ENCODE data around the gene YRDC. TPM values are rescaled to one million over a fixed set of nuclear protein-coding genes. Genes with fewer than 3 reads are reported as not detected.

The YRDC gene
- total and polyA plus RNA-seq, 9 of the 15 experiments (the other 6 are each of a cell fraction or from before 2014, with no cell fraction given): 11.1 to 58.5 (median 49.8) TPM

- TF ChIP-seq SRF (CRISPR knock-in tag; IDR thresholded peaks at IDR 0.05) (no peak), NCOA6 (IDR thresholded peaks at IDR 0.05) (no peak), MXI1 (IDR thresholded peaks at IDR 0.05; ENCODE audit: low read depth, low read length) (no peak)
Observed at GRCh38 chr1:37765916-37766664, 41.9 kb downstream of the YRDC start (continued).

GRCh38 chr1:37764888-37765441, 43.0 kb downstream of the YRDC start, which contains the start of gene EPHA10:
Gene EPHA10, minus strand, starts transcription at chr1:37765120. Its CDS starts 54 bp downstream, at chr1:37765066.
- POLR2A ChIA-PET: interaction anchor here (0.5 to 1.7 kb wide), 5 partner anchors 10 to 357 kb away, joined by 3 to 6 read pairs (median 4); a partner anchor contains a TSS
- 35% methylated on average over 23 of the region's 33 CpGs for WGBS (ENCODE audit: insufficient coverage, low coverage, missing lambda C conversion rate)
- Histone ChIP-seq H3K9me3 (replicated peaks; ENCODE audit: control insufficient read depth, insufficient read depth, low read depth, low read length) (no peaks in the 10 kb centered on the region), H3K9me1 (ENCODE audit: control insufficient read depth, insufficient read depth, low read length) (no peaks in the 10 kb centered on the region), H2AFZ (ENCODE audit: low read depth, low read length) (no peak within 1 kb of the TSS), H3K4me2 (ENCODE audit: insufficient read depth, low read length) (peak within 1 kb of the TSS; percentile 6; the same call in 1 of the 2 replicates), H3K4me3 (no peak within 1 kb of the TSS), H3K79me2 (ENCODE audit: control insufficient read depth, insufficient read depth, low read length) (no peaks in the 10 kb centered on the region), H3K4me1 (replicated peaks in 1 of 2; ENCODE audit: control insufficient read depth in 2 of 2, insufficient read depth in 2 of 2, low read length in 2 of 2) (peaks cover 4 to 34% of the 10 kb centered on the region in 2 experiments; a peak in 3 of 5 replicates), H3K27me3 (ENCODE audit: control insufficient read depth in 2 of 2, insufficient read depth in 2 of 2, low read length in 2 of 2) (peaks cover 34 to 42% of the 10 kb centered on the region in 2 experiments), H4K20me1 (replicated peaks; ENCODE audit: control insufficient read depth, insufficient read depth, low read length) (peaks cover 11% of the 10 kb centered on the region), H3K27ac (ENCODE audit: extremely low read depth, low read depth, low read length) (no peak within 1 kb of the TSS), H3K36me3 (ENCODE audit: control insufficient read depth, insufficient read depth, low read length) (no peaks in the 10 kb centered on the region), H3K9ac (ENCODE audit: insufficient read depth in 1 of 2, low read depth in 2 of 2, low read length in 2 of 2) (peak within 1 kb of the TSS in 1 of 2 experiments; percentile 37; a peak in 1 of 4 replicates)
- no peak for DNase-seq (ENCODE audit: extremely low read depth in 1 of 4, low spot score in 3 of 4)
- no peak for FAIRE-seq
- in situ Hi-C loops (cut with MboI) (no loop called here), intact Hi-C loops (cut with micrococcal nuclease) (loop anchor here (10.0 kb wide), 1 partner anchor 160 kb away; no protein-coding TSS in a partner anchor)
- ATAC-seq: peak; percentile 11; the same call in 1 of the 3 replicates
- TF ChIP-seq RBM14 (IDR thresholded peaks at IDR 0.05; ENCODE audit: borderline replicate concordance, insufficient read depth, low read depth, low read length) (0 out of 2 replicates have a peak, but pooled peaks have one; percentile 63), ID3 (CRISPR knock-in tag; IDR thresholded peaks at IDR 0.05) (no peak), ID3 (tag; IDR thresholded peaks at IDR 0.05) (no peak)
- BruUV-seq (replicated peaks): no TSS peak
- CTCF ChIA-PET (ENCODE audit: low intra/inter-chr PET ratio): no interaction called here
